ENCODE measurements around the gene HERC4. TPM values are rescaled to one million over a fixed set of nuclear protein-coding genes. Genes with fewer than 3 reads are reported as not detected.
A peak's percentile ranks its signal among the peaks of the same experiment; 100 is the strongest.

HERC4 gene
- total RNA-seq, 2 experiments from 2014 or later, result 39.5 to 50.8 TPM

DNA sequence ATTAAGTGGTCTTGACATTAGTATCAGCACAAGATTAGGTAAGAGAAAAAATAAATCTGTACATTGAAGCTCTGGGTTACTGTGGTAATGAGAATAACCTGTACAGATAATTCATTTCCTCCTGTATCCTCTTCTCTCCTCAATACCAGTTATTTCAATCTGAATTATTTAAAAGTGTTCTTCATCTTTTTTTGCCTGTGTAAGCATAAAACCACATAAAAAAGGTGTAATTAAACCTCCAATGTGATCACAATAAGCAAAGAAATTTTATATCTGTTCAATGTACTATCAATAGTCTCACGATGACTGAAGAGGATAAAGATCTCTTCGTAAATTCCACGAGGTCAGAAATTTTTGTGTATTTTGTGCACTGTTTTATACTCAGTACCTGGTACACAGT, 33.0 kb upstream of the HERC4 start:
- H3K4me3 Mint-ChIP-seq, result no peak overlapping the region
- no peaks in the 10 kb centered on the region for H3K27me3 Mint-ChIP-seq
- ChIA-PET CTCF (interaction anchor here (1.0 kb wide), 1 partner anchor 10 kb away, joined by 3 read pairs; no protein-coding TSS in a partner anchor), POLR2A (no interaction called here)
- H3K36me3 Mint-ChIP-seq (ENCODE audit: low read depth), result no peaks in the 10 kb centered on the region
- DNase-seq (no peak), ATAC-seq (no peak)
- no peaks in the 10 kb centered on the region for H3K4me1 Mint-ChIP-seq
- intact Hi-C loops (cut with DNase I, micrococcal nuclease), result no loop called here
- H3K9me3 Mint-ChIP-seq (ENCODE audit: low read depth), result no peaks in the 10 kb centered on the region
- no peak overlapping the region for H3K27ac Mint-ChIP-seq

- intact Hi-C loops (cut with DNase I, micrococcal nuclease), result no loop called here
- CTCF ChIA-PET, result interaction anchor here (1.0 kb wide), 1 partner anchor 10 kb away, joined by 3 read pairs; no protein-coding TSS in a partner anchor
- no peaks in the 10 kb centered on the region for H3K9me3 Mint-ChIP-seq (ENCODE audit: low read depth)
- no peaks in the 10 kb centered on the region for H3K27me3 Mint-ChIP-seq
- H3K4me3 Mint-ChIP-seq, result no peak overlapping the region
- DNase-seq, result no peak
- no peaks in the 10 kb centered on the region for H3K4me1 Mint-ChIP-seq
- H3K36me3 Mint-ChIP-seq (ENCODE audit: low read depth), result no peaks in the 10 kb centered on the region
- ATAC-seq, result no peak
- no peak overlapping the region for H3K27ac Mint-ChIP-seq
- POLR2A ChIA-PET, result no interaction called here
These were observed 32.6 kb upstream of the HERC4 start for GRCh38 chr10:68107651-68108050.

- CTCF ChIA-PET, result no interaction called here
- H3K4me3 Mint-ChIP-seq, result no peak overlapping the region
These were observed 31.6 kb upstream of the HERC4 start for GRCh38 chr10:68106656-68107055.

GRCh38 chr10:68105820-68106219, 30.7 kb upstream of the HERC4 start:
- intact Hi-C loops (cut with DNase I, micrococcal nuclease), result no loop called here
- no peaks in the 10 kb centered on the region for H3K27me3 Mint-ChIP-seq
- POLR2A ChIA-PET, result no interaction called here
- no peaks in the 10 kb centered on the region for H3K9me3 Mint-ChIP-seq (ENCODE audit: low read depth)
- no peak overlapping the region for H3K4me3 Mint-ChIP-seq
- ATAC-seq (no peak), DNase-seq (no peak)
- no peaks in the 10 kb centered on the region for H3K4me1 Mint-ChIP-seq
- CTCF ChIA-PET, result no interaction called here
- no peaks in the 10 kb centered on the region for H3K36me3 Mint-ChIP-seq (ENCODE audit: low read depth)
- H3K27ac Mint-ChIP-seq, result no peak overlapping the region

More at GRCh38 chr10:68106656-68107055, 31.6 kb upstream of the HERC4 start:
- no peaks in the 10 kb centered on the region for H3K36me3 Mint-ChIP-seq (ENCODE audit: low read depth)
- no peaks in the 10 kb centered on the region for H3K9me3 Mint-ChIP-seq (ENCODE audit: low read depth)
- no peaks in the 10 kb centered on the region for H3K27me3 Mint-ChIP-seq
- ATAC-seq (no peak), DNase-seq (no peak)
- H3K27ac Mint-ChIP-seq, result no peak overlapping the region
- H3K4me1 Mint-ChIP-seq, result no peaks in the 10 kb centered on the region
- POLR2A ChIA-PET, result no interaction called here
- intact Hi-C loops (cut with DNase I, micrococcal nuclease), result no loop called here

DNA sequence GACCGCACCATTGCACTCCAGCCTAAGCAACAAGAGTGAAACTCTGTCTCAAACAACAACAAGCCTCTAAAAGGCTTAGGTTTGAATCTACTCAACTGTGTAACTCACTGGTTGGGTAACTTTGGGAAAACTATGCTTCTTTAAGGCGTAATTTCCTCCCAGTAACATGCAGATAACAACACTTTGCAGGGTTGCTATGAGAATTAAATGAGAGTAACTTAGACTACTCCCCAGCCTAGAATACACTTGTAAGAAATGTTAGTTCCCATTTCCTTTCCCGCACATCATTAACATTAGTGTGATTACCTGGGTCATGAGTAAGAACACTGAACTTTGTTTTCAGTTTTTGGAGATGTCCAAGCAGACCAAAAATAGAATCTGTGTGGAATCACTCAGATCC, 28.8 kb upstream of the HERC4 start:
- no peaks in the 10 kb centered on the region for H3K27me3 Mint-ChIP-seq
- H3K4me1 Mint-ChIP-seq, result no peaks in the 10 kb centered on the region
- H3K36me3 Mint-ChIP-seq (ENCODE audit: low read depth), result no peaks in the 10 kb centered on the region
- intact Hi-C loops (cut with DNase I, micrococcal nuclease), result no loop called here
- H3K4me3 Mint-ChIP-seq, result no peak overlapping the region
- no peak overlapping the region for H3K27ac Mint-ChIP-seq
- DNase-seq (no peak), ATAC-seq (no peak)
- no peaks in the 10 kb centered on the region for H3K9me3 Mint-ChIP-seq (ENCODE audit: low read depth)
- CTCF ChIA-PET, result interaction anchor here (0.7 kb wide), 1 partner anchor 54 kb away, joined by 3 read pairs; no protein-coding TSS in a partner anchor
- POLR2A ChIA-PET, result no interaction called here

GRCh38 chr10:68103261-68103878, 28.3 kb upstream of the HERC4 start:
- CTCF ChIA-PET, result interaction anchor here (0.7 kb wide), 1 partner anchor 54 kb away, joined by 3 read pairs; no protein-coding TSS in a partner anchor

GRCh38 chr10:68101066-68101465, 26.0 kb upstream of the HERC4 start:
- POLR2A ChIA-PET, result no interaction called here
- intact Hi-C loops (cut with DNase I, micrococcal nuclease), result no loop called here
- Mint-ChIP-seq H3K27ac (no peak overlapping the region), H3K36me3 (ENCODE audit: low read depth) (no peaks in the 10 kb centered on the region), H3K4me1 (no peaks in the 10 kb centered on the region), H3K9me3 (ENCODE audit: low read depth) (no peaks in the 10 kb centered on the region), H3K27me3 (no peaks in the 10 kb centered on the region), H3K4me3 (no peak overlapping the region)
- ATAC-seq (no peak), DNase-seq (no peak)
- CTCF ChIA-PET, result interaction anchor here (0.9 to 1.1 kb wide), 2 partner anchors 29 to 111 kb away, joined by 3 to 5 read pairs; no protein-coding TSS in a partner anchor

More at GRCh38 chr10:68103261-68103878, 28.3 kb upstream of the HERC4 start:
- Mint-ChIP-seq H3K27me3 (no peaks in the 10 kb centered on the region), H3K36me3 (ENCODE audit: low read depth) (no peaks in the 10 kb centered on the region), H3K9me3 (ENCODE audit: low read depth) (no peaks in the 10 kb centered on the region), H3K4me3 (no peak overlapping the region), H3K27ac (no peak overlapping the region), H3K4me1 (no peaks in the 10 kb centered on the region)
- intact Hi-C loops (cut with DNase I, micrococcal nuclease), result no loop called here
- no peak for DNase-seq
- ATAC-seq, result no peak
- POLR2A ChIA-PET, result no interaction called here

DNA sequence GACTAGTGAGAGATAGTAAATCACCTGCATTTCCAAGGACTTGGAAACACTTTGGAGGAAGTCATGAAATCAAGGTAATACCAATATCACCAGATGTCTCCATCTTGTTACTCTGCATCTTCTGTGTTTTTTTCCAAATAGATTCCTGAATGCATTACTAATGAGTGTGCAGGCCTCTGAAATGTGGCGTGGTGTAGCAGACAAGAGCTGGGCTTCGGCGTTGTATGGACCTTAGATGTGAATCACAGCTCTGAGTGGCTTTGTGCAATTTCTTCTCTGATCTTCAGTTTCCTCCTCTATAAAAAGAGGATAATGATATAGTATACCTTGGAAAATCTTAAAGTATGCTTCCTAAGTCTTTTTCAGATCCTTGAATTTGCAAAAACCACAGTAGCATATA, 24.7 kb upstream of the HERC4 start:
- Mint-ChIP-seq H3K4me3 (no peak overlapping the region), H3K27me3 (no peaks in the 10 kb centered on the region), H3K9me3 (ENCODE audit: low read depth) (no peaks in the 10 kb centered on the region), H3K36me3 (ENCODE audit: low read depth) (no peaks in the 10 kb centered on the region), H3K4me1 (no peaks in the 10 kb centered on the region), H3K27ac (no peak overlapping the region)
- CTCF ChIA-PET, result no interaction called here
- ATAC-seq (no peak), DNase-seq (no peak)
- intact Hi-C loops (cut with DNase I, micrococcal nuclease), result no loop called here
- POLR2A ChIA-PET, result no interaction called here

DNA sequence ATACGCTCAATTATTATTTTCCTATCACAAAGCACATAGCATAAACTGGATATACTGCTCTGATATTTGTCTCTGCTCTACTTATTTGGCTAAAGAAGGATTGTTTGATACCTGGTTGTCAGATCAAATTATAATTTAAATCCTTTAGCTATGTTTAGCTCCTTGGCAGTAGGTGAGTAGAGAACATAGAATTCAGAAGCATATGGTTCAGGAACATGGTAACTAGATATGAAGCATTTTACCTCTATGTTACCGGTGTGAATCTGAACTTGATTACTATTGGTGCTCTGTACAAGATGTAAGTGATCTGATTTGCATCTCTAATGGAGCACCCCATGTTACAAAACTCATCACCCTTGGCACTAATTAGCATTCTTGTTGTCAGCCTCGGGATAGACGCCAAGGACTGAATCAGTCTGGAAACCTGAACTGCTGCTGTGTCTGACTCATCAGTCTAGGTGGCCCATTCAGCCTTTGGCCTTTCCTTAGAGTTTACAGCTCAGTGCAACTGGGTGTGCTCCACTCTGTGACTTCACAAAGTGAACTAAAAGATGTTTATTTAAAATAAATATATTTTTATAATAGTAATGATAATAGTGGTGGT, 21.9 kb upstream of the HERC4 start:
- POLR2A ChIA-PET, result no interaction called here
- CTCF ChIA-PET, result no interaction called here

DNA sequence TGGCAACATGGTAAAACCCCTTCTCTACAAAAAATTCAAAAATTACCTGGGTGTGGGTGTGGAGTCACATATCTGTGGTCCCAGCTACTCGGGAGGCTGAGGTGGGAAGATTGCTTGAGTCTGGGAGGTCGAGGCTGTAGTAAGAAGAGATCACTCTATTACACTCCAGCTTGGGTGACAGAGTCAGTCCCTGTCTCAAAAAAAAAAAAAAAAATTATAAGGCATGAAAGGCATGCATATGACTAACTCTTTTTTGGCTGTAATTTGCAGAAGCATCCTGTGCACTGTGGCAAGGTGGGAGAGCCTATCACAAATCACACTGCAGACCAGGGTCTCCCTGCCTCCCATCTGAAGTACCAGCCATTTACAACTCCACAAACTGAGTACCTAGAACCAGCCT, 20.1 kb upstream of the HERC4 start:
- intact Hi-C loops (cut with DNase I, micrococcal nuclease), result no loop called here
- H3K27me3 Mint-ChIP-seq, result no peaks in the 10 kb centered on the region
- H3K4me1 Mint-ChIP-seq, result no peaks in the 10 kb centered on the region
- H3K4me3 Mint-ChIP-seq, result no peak overlapping the region
- no peak overlapping the region for H3K27ac Mint-ChIP-seq
- H3K9me3 Mint-ChIP-seq (ENCODE audit: low read depth), result no peaks in the 10 kb centered on the region
- ATAC-seq, result no peak
- DNase-seq, result no peak
- no peaks in the 10 kb centered on the region for H3K36me3 Mint-ChIP-seq (ENCODE audit: low read depth)
- CTCF ChIA-PET, result no interaction called here
- POLR2A ChIA-PET, result no interaction called here

More for the DNA sequence above, 21.9 kb upstream of the HERC4 start:
- DNase-seq (no peak), ATAC-seq (peak; percentile 53)
- Mint-ChIP-seq H3K36me3 (ENCODE audit: low read depth) (no peaks in the 10 kb centered on the region), H3K4me3 (no peak overlapping the region), H3K4me1 (no peaks in the 10 kb centered on the region), H3K27ac (no peak overlapping the region), H3K9me3 (ENCODE audit: low read depth) (no peaks in the 10 kb centered on the region), H3K27me3 (no peaks in the 10 kb centered on the region)
- intact Hi-C loops (cut with DNase I, micrococcal nuclease), result no loop called here

GRCh38 chr10:68092512-68092911, 17.4 kb upstream of the HERC4 start:
- Mint-ChIP-seq H3K27me3 (no peaks in the 10 kb centered on the region), H3K36me3 (ENCODE audit: low read depth) (no peaks in the 10 kb centered on the region), H3K4me3 (no peak overlapping the region), H3K4me1 (peaks cover 9% of the 10 kb centered on the region), H3K27ac (no peak overlapping the region), H3K9me3 (ENCODE audit: low read depth) (no peaks in the 10 kb centered on the region)
- ChIA-PET POLR2A (no interaction called here), CTCF (no interaction called here)
- DNase-seq (no peak), ATAC-seq (no peak)
- intact Hi-C loops (cut with DNase I, micrococcal nuclease), result loop anchor here in 1 of 2 experiments (5.0 kb wide), 1 partner anchor 870 kb away; no protein-coding TSS in a partner anchor

- Mint-ChIP-seq H3K4me3 (no peak overlapping the region), H3K36me3 (ENCODE audit: low read depth) (no peaks in the 10 kb centered on the region), H3K4me1 (peaks cover 9% of the 10 kb centered on the region), H3K27ac (no peak overlapping the region), H3K27me3 (peaks cover 4% of the 10 kb centered on the region), H3K9me3 (ENCODE audit: low read depth) (no peaks in the 10 kb centered on the region)
- DNase-seq, result no peak
- ATAC-seq, result no peak
- ChIA-PET POLR2A (no interaction called here), CTCF (interaction anchor here (1.0 to 1.2 kb wide), 2 partner anchors 56 to 67 kb away, joined by 3 to 5 read pairs; no protein-coding TSS in a partner anchor)
- intact Hi-C loops (cut with DNase I, micrococcal nuclease), result loop anchor here in 1 of 2 experiments (5.0 kb wide), 1 partner anchor 868 kb away; no protein-coding TSS in a partner anchor
These were observed 15.5 kb upstream of the HERC4 start for GRCh38 chr10:68090586-68090985.

Data from activated CD4-positive, alpha-beta T cell treated with anti-CD3 and anti-CD28 coated beads for 36 hours (primary cell).